GM23338 (cell line): ENCODE measurements around the gene CDK1. TPM values are rescaled to one million over a fixed set of nuclear protein-coding genes. Genes with fewer than 3 reads are reported as not detected.

Experiments
- ATAC-seq: fragments of 200-7000 bp; cut with Tn5 transposase; 3 replicates; pipeline ENCODE4 v1.9.1; 2020
- DNase-seq: peaks from one replicate; pipeline ENCODE4 v3.0.0-alpha.2; 2015; ENCODE audit warnings: low spot score
- H2AFZ ChIP-seq: fragments of 200-600 bp; sonication (generic); 2 replicates; pipeline ENCODE4 v1.8.0; 2016; ENCODE audit warnings: antibody characterized with exemption, mild to moderate bottlenecking, moderate library complexity
- H3F3A ChIP-seq: fragments of 200-600 bp; sonication (generic); replicated peaks from 2 replicates; pipeline ENCODE4 v1.8.0; 2017; ENCODE audit warnings: antibody characterized with exemption, mixed run types, low read depth
- H3K27ac ChIP-seq: fragments of 200-600 bp; sonication (generic); 2 replicates; pipeline ENCODE4 v1.6.1; 2016; ENCODE audit warnings: low read depth
- H3K27me3 ChIP-seq: fragments of 200-600 bp; sonication (generic); 2 replicates; pipeline ENCODE4 v1.8.0; 2016; ENCODE audit warnings: mild to moderate bottlenecking, mixed run types, moderate library complexity; ENCODE audit not compliant: insufficient read depth
- H3K36me3 ChIP-seq: fragments of 200-600 bp; sonication (generic); 2 replicates; pipeline ENCODE4 v1.8.0; 2016; ENCODE audit warnings: mild to moderate bottlenecking; ENCODE audit not compliant: insufficient read depth
- H3K4me1 ChIP-seq: fragments of 200-600 bp; sonication (generic); 2 replicates; pipeline ENCODE4 v1.8.0; 2016; ENCODE audit warnings: mild to moderate bottlenecking, moderate library complexity; ENCODE audit not compliant: insufficient read depth
- H3K4me2 ChIP-seq: fragments of 200-600 bp; sonication (generic); 2 replicates; pipeline ENCODE4 v1.7.1; 2017; ENCODE audit warnings: mixed run types
- H3K4me3 ChIP-seq: fragments of 200-600 bp; sonication (generic); 2 replicates; pipeline ENCODE4 v1.6.1; 2016; ENCODE audit warnings: mixed run types
- H3K79me2 ChIP-seq: fragments of 200-600 bp; sonication (generic); replicated peaks from 2 replicates; pipeline ENCODE4 v1.8.0; 2017; ENCODE audit warnings: mild to moderate bottlenecking; ENCODE audit not compliant: insufficient read depth
- H3K9me2 ChIP-seq: fragments of 200-600 bp; sonication (generic); 2 replicates; pipeline ENCODE4 v1.8.0; 2017; ENCODE audit not compliant: insufficient read depth
- H4K20me1 ChIP-seq: fragments of 200-600 bp; sonication (generic); replicated peaks from 2 replicates; pipeline ENCODE4 v1.8.0; 2017; ENCODE audit warnings: mild to moderate bottlenecking; ENCODE audit not compliant: insufficient read depth
- H3K27ac Mint-ChIP-seq: 2 replicates; pipeline ENCODE4 v1.8.0; 2020; ENCODE audit warnings: inconsistent platforms, mild to moderate bottlenecking, moderate library complexity, mixed read lengths
- H3K27me3 Mint-ChIP-seq: 3 replicates; pipeline ENCODE4 v1.8.0; 2022; ENCODE audit warnings: low read depth, mild to moderate bottlenecking, moderate library complexity, mixed read lengths, inconsistent platforms; ENCODE audit not compliant: insufficient read depth, poor library complexity
- H3K36me3 Mint-ChIP-seq: 3 replicates; pipeline ENCODE4 v1.8.0; 2021; ENCODE audit warnings: low read depth, mild to moderate bottlenecking, inconsistent platforms, moderate library complexity, mixed read lengths
- H3K4me1 Mint-ChIP-seq: 3 replicates; pipeline ENCODE4 v1.8.0; 2020; ENCODE audit warnings: mild to moderate bottlenecking, inconsistent platforms, mixed read lengths
- H3K4me3 Mint-ChIP-seq: 3 replicates; pipeline ENCODE4 v1.8.0; 2021; ENCODE audit warnings: moderate library complexity, mild to moderate bottlenecking, inconsistent platforms, mixed read lengths
- H3K9me3 Mint-ChIP-seq: 3 replicates; pipeline ENCODE4 v1.8.0; 2020; ENCODE audit warnings: moderate library complexity, mild to moderate bottlenecking, inconsistent platforms, mixed read lengths
- JUNB ChIP-seq: IDR thresholded peaks from one replicate; pipeline ENCODE4 v1.6.1; 2016; ENCODE audit warnings: antibody characterized with exemption; ENCODE audit not compliant: unreplicated experiment
- POLR2AphosphoS5 ChIP-seq: IDR thresholded peaks from 2 replicates; pipeline ENCODE4 v1.6.1; 2016; ENCODE audit warnings: antibody characterized with exemption, low read depth
- STAT1 ChIP-seq: IDR thresholded peaks from one replicate; pipeline ENCODE4 v1.6.1; 2016; ENCODE audit warnings: antibody characterized with exemption; ENCODE audit not compliant: unreplicated experiment
- ZNF114 ChIP-seq: fragments of 250-450 bp; sonication (Bioruptor Pico); IDR thresholded peaks from 2 replicates; pipeline ENCODE4 v1.5.0; 2020; ENCODE audit warnings: mild to moderate bottlenecking, moderate library complexity
- ZNF331 ChIP-seq: fragments of 250-450 bp; sonication (Bioruptor Pico); IDR thresholded peaks from 2 replicates; pipeline ENCODE4 v1.5.0; 2020; ENCODE audit warnings: low read depth, mild to moderate bottlenecking, moderate library complexity
- long read RNA-seq: library from polyadenylated mRNA; unstranded; transcript quantifications from one replicate; pipeline ENCODE4 v2.0.0, GENCODE V29; 2020; ENCODE audit not compliant: unreplicated experiment
- polyA plus RNA-seq: library from polyadenylated mRNA; unstranded; fragments of >200 nt; fragmentation: Nextera tagmentation; extraction: Ambion mirVana; gene quantifications from 2 replicates; pipeline ENCODE4 v1.2.1, GENCODE V29; 2016
- total RNA-seq: library from RNA; depleted of rRNA; stranded (reverse); fragments of >200 nt; shearing (Covaris generic); gene quantifications from 2 replicates; pipeline ENCODE4 v1.2.3, GENCODE V29; 2014; rRNA removed
- TF ChIP-seq, protein P1 (sequence below): fragments of 250-450 bp; sonication (Bioruptor Pico); IDR thresholded peaks from 2 replicates; pipeline ENCODE4 v1.5.0; 2020; ENCODE audit warnings: mild to moderate bottlenecking, moderate library complexity
- TF ChIP-seq, protein P2 (sequence below): IDR thresholded peaks from one replicate; pipeline ENCODE4 v1.6.1; 2018; ENCODE audit warnings: antibody characterized with exemption; ENCODE audit not compliant: unreplicated experiment
- TF ChIP-seq, protein P3 (sequence below), 2 experiments: fragments of 200-600 bp in 1 of 2; sonication (generic) in 1 of 2; conservative IDR thresholded peaks; 2 replicates each; pipeline versions ENCODE4 v1.5.1 to v1.6.1; 2016 to 2017; ENCODE audit warnings: antibody characterized with exemption in 2 of 2, low read depth in 2 of 2, mild to moderate bottlenecking in 2 of 2, moderate library complexity in 1 of 2

The CDK1 gene
- total RNA-seq: 166 and 168 TPM in 2 replicates
- polyA plus RNA-seq: 148 and 165 TPM in 2 replicates
- long read RNA-seq, transcript CDK1-203 (8 exons, 1,913 nt): major isoform, 67 of 80 reads
- long read RNA-seq, partial matches to known transcripts: 3 of 80 reads
- long read RNA-seq, other reads (novel, unspliced or antisense): 10 of 80 reads

DNA sequence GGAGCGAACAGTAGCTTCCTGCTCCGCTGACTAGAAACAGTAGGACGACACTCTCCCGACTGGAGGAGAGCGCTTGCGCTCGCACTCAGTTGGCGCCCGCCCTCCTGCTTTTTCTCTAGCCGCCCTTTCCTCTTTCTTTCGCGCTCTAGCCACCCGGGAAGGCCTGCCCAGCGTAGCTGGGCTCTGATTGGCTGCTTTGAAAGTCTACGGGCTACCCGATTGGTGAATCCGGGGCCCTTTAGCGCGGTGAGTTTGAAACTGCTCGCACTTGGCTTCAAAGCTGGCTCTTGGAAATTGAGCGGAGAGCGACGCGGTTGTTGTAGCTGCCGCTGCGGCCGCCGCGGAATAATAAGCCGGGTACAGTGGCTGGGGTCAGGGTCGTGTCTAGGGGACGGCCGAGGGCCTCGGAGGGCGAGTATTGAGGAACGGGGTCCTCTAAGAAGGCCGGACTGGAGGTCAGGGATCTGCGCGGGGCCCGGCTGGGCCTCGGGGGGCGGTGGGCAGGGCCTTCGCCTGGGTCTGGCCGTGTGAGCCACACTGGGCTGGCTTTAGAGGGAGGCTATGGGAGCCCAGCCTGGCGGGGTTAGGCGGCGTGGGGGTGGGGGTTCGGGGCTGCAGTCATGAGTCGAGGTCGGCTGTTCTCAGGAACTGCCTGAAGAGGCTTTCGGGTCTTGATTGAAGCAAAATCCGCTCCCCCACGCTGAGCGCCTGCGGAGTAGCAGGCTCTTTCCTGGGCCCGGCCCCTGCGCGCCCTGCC lies at the start of gene CDK1:
Gene CDK1 (plus strand): TSS at position 265 of the 757 bp plus-strand sequence. CDS start 1,688 bp downstream, outside the sequence.
- no peaks in the 10 kb centered on the region for H3F3A ChIP-seq
- peaks cover 22% of the 10 kb centered on the region for H4K20me1 ChIP-seq
- H3K4me2 ChIP-seq: peak within 1 kb of the TSS; percentile 87
- H3K36me3 ChIP-seq: peaks cover 15% of the 10 kb centered on the region
- peak within 1 kb of the TSS; percentile 86 for H3K4me3 ChIP-seq
- peaks cover 24% of the 10 kb centered on the region for H3K4me1 ChIP-seq
- peaks cover 23% of the 10 kb centered on the region; the same call in 2 of the 3 replicates for H3K4me1 Mint-ChIP-seq
- peaks cover 8% of the 10 kb centered on the region for H3K27me3 Mint-ChIP-seq
- peak within 1 kb of the TSS; percentile 99 for H3K27ac Mint-ChIP-seq
- peak within 1 kb of the TSS; percentile 97 for H3K4me3 Mint-ChIP-seq
- TF ChIP-seq ZNF331 (CRISPR knock-in tag) (no peak), ZNF114 (CRISPR knock-in tag) (no peak), JUNB (no peak), POLR2AphosphoS5 (peak; percentile 97)
- H3K36me3 Mint-ChIP-seq: peaks cover 30% of the 10 kb centered on the region
- peaks cover 50% of the 10 kb centered on the region for H3K79me2 ChIP-seq
- peak; percentile 99 for DNase-seq
- H3K27ac ChIP-seq: peak within 1 kb of the TSS; percentile 60; the same call in 1 of the 2 replicates
- peak within 1 kb of the TSS; percentile 77; the same call in 1 of the 2 replicates for H2AFZ ChIP-seq
- H3K9me2 ChIP-seq: no peaks in the 10 kb centered on the region
- ATAC-seq: peak; percentile 97
- no peaks in the 10 kb centered on the region for H3K9me3 Mint-ChIP-seq
- H3K27me3 ChIP-seq: no peaks in the 10 kb centered on the region

DNA sequence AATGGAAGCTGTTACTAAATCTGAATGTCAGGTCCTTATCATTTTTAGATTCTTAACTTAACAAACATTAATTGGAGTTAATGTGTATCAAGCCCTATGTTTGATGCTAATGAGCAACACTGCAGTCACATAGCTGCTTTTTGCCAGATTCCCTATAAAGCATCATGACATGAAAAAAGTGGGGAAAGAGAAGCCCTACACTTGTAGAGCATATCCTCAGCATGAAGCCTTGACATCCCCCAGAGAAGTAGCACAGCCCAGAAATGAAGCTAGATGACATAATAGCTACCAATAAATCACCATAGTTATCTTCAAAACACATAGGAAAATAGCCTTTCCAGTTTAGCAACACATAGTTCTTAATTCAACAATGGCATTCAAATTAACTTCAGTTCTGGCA lies 49.2 kb upstream of the CDK1 start:
- Histone ChIP-seq H3K79me2 (peaks cover 31% of the 10 kb centered on the region), H3K27ac (no peak overlapping the region), H3K4me2 (no peak overlapping the region), H2AFZ (no peak overlapping the region), H4K20me1 (no peaks in the 10 kb centered on the region), H3K36me3 (no peaks in the 10 kb centered on the region), H3F3A (no peaks in the 10 kb centered on the region), H3K9me2 (no peaks in the 10 kb centered on the region), H3K4me1 (peaks cover 15% of the 10 kb centered on the region), H3K27me3 (peaks cover 11% of the 10 kb centered on the region; the same call in 1 of the 2 replicates), H3K4me3 (no peak overlapping the region)
- no peak overlapping the region for H3K4me3 Mint-ChIP-seq
- H3K4me1 Mint-ChIP-seq: peaks cover 22% of the 10 kb centered on the region; the same call in 2 of the 3 replicates
- no peak overlapping the region for H3K27ac Mint-ChIP-seq
- ATAC-seq (no peak), DNase-seq (no peak)
- peaks cover 8% of the 10 kb centered on the region for H3K27me3 Mint-ChIP-seq
- H3K9me3 Mint-ChIP-seq: no peaks in the 10 kb centered on the region
- no peaks in the 10 kb centered on the region for H3K36me3 Mint-ChIP-seq
- TF ChIP-seq, protein P1, sequence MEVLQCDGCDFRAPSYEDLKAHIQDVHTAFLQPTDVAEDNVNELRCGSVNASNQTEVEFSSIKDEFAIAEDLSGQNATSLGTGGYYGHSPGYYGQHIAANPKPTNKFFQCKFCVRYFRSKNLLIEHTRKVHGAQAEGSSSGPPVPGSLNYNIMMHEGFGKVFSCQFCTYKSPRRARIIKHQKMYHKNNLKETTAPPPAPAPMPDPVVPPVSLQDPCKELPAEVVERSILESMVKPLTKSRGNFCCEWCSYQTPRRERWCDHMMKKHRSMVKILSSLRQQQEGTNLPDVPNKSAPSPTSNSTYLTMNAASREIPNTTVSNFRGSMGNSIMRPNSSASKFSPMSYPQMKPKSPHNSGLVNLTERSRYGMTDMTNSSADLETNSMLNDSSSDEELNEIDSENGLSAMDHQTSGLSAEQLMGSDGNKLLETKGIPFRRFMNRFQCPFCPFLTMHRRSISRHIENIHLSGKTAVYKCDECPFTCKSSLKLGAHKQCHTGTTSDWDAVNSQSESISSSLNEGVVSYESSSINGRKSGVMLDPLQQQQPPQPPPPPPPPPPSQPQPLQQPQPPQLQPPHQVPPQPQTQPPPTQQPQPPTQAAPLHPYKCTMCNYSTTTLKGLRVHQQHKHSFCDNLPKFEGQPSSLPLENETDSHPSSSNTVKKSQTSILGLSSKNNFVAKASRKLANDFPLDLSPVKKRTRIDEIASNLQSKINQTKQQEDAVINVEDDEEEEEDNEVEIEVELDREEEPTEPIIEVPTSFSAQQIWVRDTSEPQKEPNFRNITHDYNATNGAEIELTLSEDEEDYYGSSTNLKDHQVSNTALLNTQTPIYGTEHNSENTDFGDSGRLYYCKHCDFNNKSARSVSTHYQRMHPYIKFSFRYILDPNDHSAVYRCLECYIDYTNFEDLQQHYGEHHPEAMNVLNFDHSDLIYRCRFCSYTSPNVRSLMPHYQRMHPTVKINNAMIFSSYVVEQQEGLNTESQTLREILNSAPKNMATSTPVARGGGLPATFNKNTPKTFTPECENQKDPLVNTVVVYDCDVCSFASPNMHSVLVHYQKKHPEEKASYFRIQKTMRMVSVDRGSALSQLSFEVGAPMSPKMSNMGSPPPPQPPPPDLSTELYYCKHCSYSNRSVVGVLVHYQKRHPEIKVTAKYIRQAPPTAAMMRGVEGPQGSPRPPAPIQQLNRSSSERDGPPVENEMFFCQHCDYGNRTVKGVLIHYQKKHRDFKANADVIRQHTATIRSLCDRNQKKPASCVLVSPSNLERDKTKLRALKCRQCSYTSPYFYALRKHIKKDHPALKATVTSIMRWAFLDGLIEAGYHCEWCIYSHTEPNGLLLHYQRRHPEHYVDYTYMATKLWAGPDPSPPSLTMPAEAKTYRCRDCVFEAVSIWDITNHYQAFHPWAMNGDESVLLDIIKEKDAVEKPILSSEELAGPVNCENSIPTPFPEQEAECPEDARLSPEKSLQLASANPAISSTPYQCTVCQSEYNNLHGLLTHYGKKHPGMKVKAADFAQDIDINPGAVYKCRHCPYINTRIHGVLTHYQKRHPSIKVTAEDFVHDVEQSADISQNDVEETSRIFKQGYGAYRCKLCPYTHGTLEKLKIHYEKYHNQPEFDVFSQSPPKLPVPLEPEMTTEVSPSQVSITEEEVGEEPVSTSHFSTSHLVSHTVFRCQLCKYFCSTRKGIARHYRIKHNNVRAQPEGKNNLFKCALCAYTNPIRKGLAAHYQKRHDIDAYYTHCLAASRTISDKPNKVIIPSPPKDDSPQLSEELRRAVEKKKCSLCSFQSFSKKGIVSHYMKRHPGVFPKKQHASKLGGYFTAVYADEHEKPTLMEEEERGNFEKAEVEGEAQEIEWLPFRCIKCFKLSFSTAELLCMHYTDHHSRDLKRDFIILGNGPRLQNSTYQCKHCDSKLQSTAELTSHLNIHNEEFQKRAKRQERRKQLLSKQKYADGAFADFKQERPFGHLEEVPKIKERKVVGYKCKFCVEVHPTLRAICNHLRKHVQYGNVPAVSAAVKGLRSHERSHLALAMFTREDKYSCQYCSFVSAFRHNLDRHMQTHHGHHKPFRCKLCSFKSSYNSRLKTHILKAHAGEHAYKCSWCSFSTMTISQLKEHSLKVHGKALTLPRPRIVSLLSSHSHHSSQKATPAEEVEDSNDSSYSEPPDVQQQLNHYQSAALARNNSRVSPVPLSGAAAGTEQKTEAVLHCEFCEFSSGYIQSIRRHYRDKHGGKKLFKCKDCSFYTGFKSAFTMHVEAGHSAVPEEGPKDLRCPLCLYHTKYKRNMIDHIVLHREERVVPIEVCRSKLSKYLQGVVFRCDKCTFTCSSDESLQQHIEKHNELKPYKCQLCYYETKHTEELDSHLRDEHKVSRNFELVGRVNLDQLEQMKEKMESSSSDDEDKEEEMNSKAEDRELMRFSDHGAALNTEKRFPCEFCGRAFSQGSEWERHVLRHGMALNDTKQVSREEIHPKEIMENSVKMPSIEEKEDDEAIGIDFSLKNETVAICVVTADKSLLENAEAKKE: no peak
- TF ChIP-seq, protein P2, sequence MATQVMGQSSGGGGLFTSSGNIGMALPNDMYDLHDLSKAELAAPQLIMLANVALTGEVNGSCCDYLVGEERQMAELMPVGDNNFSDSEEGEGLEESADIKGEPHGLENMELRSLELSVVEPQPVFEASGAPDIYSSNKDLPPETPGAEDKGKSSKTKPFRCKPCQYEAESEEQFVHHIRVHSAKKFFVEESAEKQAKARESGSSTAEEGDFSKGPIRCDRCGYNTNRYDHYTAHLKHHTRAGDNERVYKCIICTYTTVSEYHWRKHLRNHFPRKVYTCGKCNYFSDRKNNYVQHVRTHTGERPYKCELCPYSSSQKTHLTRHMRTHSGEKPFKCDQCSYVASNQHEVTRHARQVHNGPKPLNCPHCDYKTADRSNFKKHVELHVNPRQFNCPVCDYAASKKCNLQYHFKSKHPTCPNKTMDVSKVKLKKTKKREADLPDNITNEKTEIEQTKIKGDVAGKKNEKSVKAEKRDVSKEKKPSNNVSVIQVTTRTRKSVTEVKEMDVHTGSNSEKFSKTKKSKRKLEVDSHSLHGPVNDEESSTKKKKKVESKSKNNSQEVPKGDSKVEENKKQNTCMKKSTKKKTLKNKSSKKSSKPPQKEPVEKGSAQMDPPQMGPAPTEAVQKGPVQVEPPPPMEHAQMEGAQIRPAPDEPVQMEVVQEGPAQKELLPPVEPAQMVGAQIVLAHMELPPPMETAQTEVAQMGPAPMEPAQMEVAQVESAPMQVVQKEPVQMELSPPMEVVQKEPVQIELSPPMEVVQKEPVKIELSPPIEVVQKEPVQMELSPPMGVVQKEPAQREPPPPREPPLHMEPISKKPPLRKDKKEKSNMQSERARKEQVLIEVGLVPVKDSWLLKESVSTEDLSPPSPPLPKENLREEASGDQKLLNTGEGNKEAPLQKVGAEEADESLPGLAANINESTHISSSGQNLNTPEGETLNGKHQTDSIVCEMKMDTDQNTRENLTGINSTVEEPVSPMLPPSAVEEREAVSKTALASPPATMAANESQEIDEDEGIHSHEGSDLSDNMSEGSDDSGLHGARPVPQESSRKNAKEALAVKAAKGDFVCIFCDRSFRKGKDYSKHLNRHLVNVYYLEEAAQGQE: no peak
- TF ChIP-seq STAT1 (no peak), ZNF331 (CRISPR knock-in tag) (no peak)
- TF ChIP-seq, protein P3, sequence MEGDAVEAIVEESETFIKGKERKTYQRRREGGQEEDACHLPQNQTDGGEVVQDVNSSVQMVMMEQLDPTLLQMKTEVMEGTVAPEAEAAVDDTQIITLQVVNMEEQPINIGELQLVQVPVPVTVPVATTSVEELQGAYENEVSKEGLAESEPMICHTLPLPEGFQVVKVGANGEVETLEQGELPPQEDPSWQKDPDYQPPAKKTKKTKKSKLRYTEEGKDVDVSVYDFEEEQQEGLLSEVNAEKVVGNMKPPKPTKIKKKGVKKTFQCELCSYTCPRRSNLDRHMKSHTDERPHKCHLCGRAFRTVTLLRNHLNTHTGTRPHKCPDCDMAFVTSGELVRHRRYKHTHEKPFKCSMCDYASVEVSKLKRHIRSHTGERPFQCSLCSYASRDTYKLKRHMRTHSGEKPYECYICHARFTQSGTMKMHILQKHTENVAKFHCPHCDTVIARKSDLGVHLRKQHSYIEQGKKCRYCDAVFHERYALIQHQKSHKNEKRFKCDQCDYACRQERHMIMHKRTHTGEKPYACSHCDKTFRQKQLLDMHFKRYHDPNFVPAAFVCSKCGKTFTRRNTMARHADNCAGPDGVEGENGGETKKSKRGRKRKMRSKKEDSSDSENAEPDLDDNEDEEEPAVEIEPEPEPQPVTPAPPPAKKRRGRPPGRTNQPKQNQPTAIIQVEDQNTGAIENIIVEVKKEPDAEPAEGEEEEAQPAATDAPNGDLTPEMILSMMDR (conservative IDR thresholded peaks at IDR 0.05; ENCODE audit: low read depth in 2 of 2): no peak
